SK-N-SH (cell line): ENCODE results near the gene NKIRAS1. TPM values are rescaled to one million over a fixed set of nuclear protein-coding genes. Genes with fewer than 3 reads are reported as not detected.

ENCODE experiments used
- CTCF ChIA-PET: fragments of 300-600, 350-600 bp; formaldehyde crosslinking; extraction: SDS; loops from one replicate; lab custom pipeline; 2021; lab: Yijun Ruan, JAX
- POLR2A ChIA-PET: fragments of 350-600 bp; sonication (Branson Sonifier 250); formaldehyde crosslinking; extraction: SDS; loops from one replicate; lab custom pipeline; 2020; ENCODE audit warnings: antibody characterized with exemption, inconsistent platforms; lab: Yijun Ruan, JAX
- DNase-seq: peaks from one replicate; pipeline ENCODE4 v3.0.0; 2012
- H2AFZ ChIP-seq: fragments of 200-600 bp; sonication (generic); 2 replicates; pipeline ENCODE4 v1.8.1; 2016; ENCODE audit warnings: antibody characterized with exemption, mild to moderate bottlenecking, low read depth
- H3F3A ChIP-seq: fragments of 200-600 bp; sonication (generic); replicated peaks from 2 replicates; pipeline ENCODE3; 2016; ENCODE audit warnings: antibody characterized with exemption, mild to moderate bottlenecking; ENCODE audit not compliant: insufficient read depth
- H3K27ac ChIP-seq, 2 experiments: fragments of 200-500 bp in 1 of 2; fragments of 200-600 bp in 1 of 2; sonication (Bioruptor generic) in 1 of 2; sonication (generic), shearing (Covaris generic) in 1 of 2; 2 replicates each; pipeline versions ENCODE4 v1.5.1 to v1.6.1; 2014 to 2016; ENCODE audit warnings: low read depth in 2 of 2, inconsistent platforms in 1 of 2, low read length in 1 of 2, mild to moderate bottlenecking in 1 of 2, mixed read lengths in 1 of 2
- H3K27me3 ChIP-seq: fragments of 200-600 bp; sonication (generic), shearing (Covaris generic); 2 replicates; pipeline ENCODE4 v1.6.1; 2016; ENCODE audit warnings: mixed run types; ENCODE audit not compliant: insufficient read depth
- H3K36me3 ChIP-seq, 2 experiments: fragments of 200-500 bp in 1 of 2; fragments of 200-600 bp in 1 of 2; sonication (Bioruptor generic) in 1 of 2; sonication (generic) in 1 of 2; replicated peaks in 1 of 2; 2 replicates each; pipeline versions ENCODE3 to v1.5.1; 2014 to 2016; ENCODE audit warnings: low read length in 1 of 2, mild to moderate bottlenecking in 1 of 2; ENCODE audit not compliant: insufficient read depth in 2 of 2, control insufficient read depth in 1 of 2
- H3K4me1 ChIP-seq, 2 experiments: fragments of 200-500 bp in 1 of 2; fragments of 200-600 bp in 1 of 2; sonication (Bioruptor generic) in 1 of 2; sonication (generic), shearing (Covaris generic) in 1 of 2; 2 replicates each; pipeline versions ENCODE4 v1.5.1 to v1.6.1; 2014 to 2016; ENCODE audit warnings: low read depth in 1 of 2, low read length in 1 of 2, mixed run types in 1 of 2; ENCODE audit not compliant: insufficient read depth in 2 of 2, control insufficient read depth in 1 of 2
- H3K4me2 ChIP-seq: fragments of 200-600 bp; sonication (generic), shearing (Covaris generic); 2 replicates; pipeline ENCODE4 v1.6.1; 2017; ENCODE audit warnings: mixed run types
- H3K4me3 ChIP-seq, 2 experiments: fragments of 200-500 bp in 1 of 2; fragments of 200-600 bp in 1 of 2; sonication (Bioruptor generic) in 1 of 2; sonication (generic), shearing (Covaris generic) in 1 of 2; 2 replicates each; pipeline versions ENCODE4 v1.5.1 to v1.8.1; 2014 to 2016; ENCODE audit warnings: low read depth in 2 of 2, inconsistent platforms in 1 of 2, low read length in 1 of 2, mild to moderate bottlenecking in 1 of 2, mixed read lengths in 1 of 2, moderate library complexity in 1 of 2
- H3K79me2 ChIP-seq: fragments of 200-600 bp; sonication (generic); 2 replicates; pipeline ENCODE4 v1.8.1; 2017; ENCODE audit warnings: mild to moderate bottlenecking; ENCODE audit not compliant: insufficient read depth
- H3K9ac ChIP-seq: fragments of 200-600 bp; sonication (generic); 2 replicates; pipeline ENCODE4 v1.6.1; 2017; ENCODE audit warnings: mixed run types
- H3K9me2 ChIP-seq: fragments of 200-600 bp; sonication (generic); 2 replicates; pipeline ENCODE4 v1.6.1; 2017; ENCODE audit warnings: mixed run types
- H3K9me3 ChIP-seq: fragments of 200-600 bp; sonication (generic); 2 replicates; pipeline ENCODE4 v1.6.1; 2017; ENCODE audit warnings: mixed run types, mild to moderate bottlenecking, moderate library complexity
- H4K20me1 ChIP-seq: fragments of 200-600 bp; sonication (generic); 2 replicates; pipeline ENCODE4 v1.6.1; 2017; ENCODE audit warnings: mild to moderate bottlenecking, mixed run types; ENCODE audit not compliant: insufficient read depth
- CHD2 ChIP-seq: fragments of 150-350 bp; IDR thresholded peaks from 2 replicates; pipeline ENCODE4 v1.6.1; 2018; ENCODE audit warnings: low read length; ENCODE audit not compliant: partially characterized antibody
- CTCF ChIP-seq: fragments of 200-600 bp; sonication (generic); IDR thresholded peaks from 2 replicates; pipeline ENCODE4 v1.6.1; 2017; ENCODE audit warnings: antibody characterized with exemption, mild to moderate bottlenecking, moderate library complexity
- FOXJ3 ChIP-seq: sonication (generic); formaldehyde crosslinking; IDR thresholded peaks from 2 replicates; pipeline ENCODE4 v1.5.1; 2020; ENCODE audit warnings: mild to moderate bottlenecking, missing genetic modification reagents
- IRF3 ChIP-seq: fragments of 150-350 bp; IDR thresholded peaks from 2 replicates; pipeline ENCODE4 v1.6.1; 2016; ENCODE audit warnings: mild to moderate bottlenecking, low read depth, low read length
- MAX ChIP-seq: IDR thresholded peaks from 2 replicates; pipeline ENCODE4 v1.4.0; 2012; ENCODE audit warnings: low read depth
- NFIC ChIP-seq: IDR thresholded peaks from 2 replicates; pipeline ENCODE4 v1.4.0; 2012; ENCODE audit warnings: borderline replicate concordance
- NRF1 ChIP-seq: IDR thresholded peaks from 2 replicates; pipeline ENCODE4 v1.6.1; 2012; ENCODE audit warnings: low read depth, mild to moderate bottlenecking, low read length
- PBX3 ChIP-seq: IDR thresholded peaks from 2 replicates; pipeline ENCODE4; 2012
- POLR2AphosphoS5 ChIP-seq: IDR thresholded peaks from 2 replicates; pipeline ENCODE4 v1.6.1; 2012; ENCODE audit warnings: low read depth, low read length
- RFX5 ChIP-seq: IDR thresholded peaks from 2 replicates; pipeline ENCODE4 v1.6.1; 2012; ENCODE audit warnings: mild to moderate bottlenecking, improper control_type of control experiment, low read length
- ZBTB33 ChIP-seq: IDR thresholded peaks from 2 replicates; pipeline ENCODE4 v1.4.0; 2012; ENCODE audit warnings: low read depth, borderline replicate concordance
- WGBS: methylation state at CpG from one replicate; pipeline ENCODE4 v1.1.6; 2017; ENCODE audit warnings: low lambda C conversion rate; 5-methylcytosine and 5-hydroxymethylcytosine counted together
- polyA plus RNA-seq, 3 experiments: library from polyadenylated mRNA; depleted of rRNA; stranded (reverse); fragments of >200 nt; gene quantifications; 2 replicates each; pipeline ENCODE4 v1.2.3, GENCODE V29; 2012

Gene NKIRAS1
- polyA plus RNA-seq, 1 of the 3 experiments (the other 2 are of a cell fraction) = 8.1 TPM

- 96% methylated on average over 11 of the region's 11 CpGs for WGBS
- no peak overlapping the region for H3K4me3 ChIP-seq
Measured at GRCh38 chr3:23942546-23942945, 25.8 kb upstream of the NKIRAS1 start.

GRCh38 chr3:23941440-23941839, 24.6 kb upstream of the NKIRAS1 start:
- H3K27ac ChIP-seq = no peak overlapping the region
- H3K79me2 ChIP-seq = peaks cover 5% of the 10 kb centered on the region
- ChIA-PET CTCF (no interaction called here), POLR2A (interaction anchor here (2.2 kb wide), 1 partner anchor 24 kb away, joined by 6 read pairs; the partner anchor contains the start of genes NKIRAS1 and RPL15)
- peaks cover 4% of the 10 kb centered on the region for H4K20me1 ChIP-seq
- no peak for TF ChIP-seq RFX5
- H3K9me2 ChIP-seq = no peaks in the 10 kb centered on the region
- peaks cover 4% of the 10 kb centered on the region for H3F3A ChIP-seq
- 72% methylated on average over 4 of the region's 4 CpGs for WGBS
- H3K9me3 ChIP-seq = no peaks in the 10 kb centered on the region
- DNase-seq = no peak
- no peak overlapping the region for H3K9ac ChIP-seq
- peaks cover 0 to 3% of the 10 kb centered on the region in 2 experiments for H3K36me3 ChIP-seq
- no peaks in the 10 kb centered on the region for H3K27me3 ChIP-seq
- no peak overlapping the region for H3K4me2 ChIP-seq
- H3K4me3 ChIP-seq = no peak overlapping the region
- peaks cover 0 to 8% of the 10 kb centered on the region in 2 experiments; a peak in 3 of 4 replicates for H3K4me1 ChIP-seq
- no peak overlapping the region for H2AFZ ChIP-seq

More at GRCh38 chr3:23942546-23942945, 25.8 kb upstream of the NKIRAS1 start:
- CTCF ChIA-PET = interaction anchor here (1.0 kb wide), 1 partner anchor 57 kb away, joined by 3 read pairs; no protein-coding TSS in a partner anchor
- Histone ChIP-seq H3K36me3 (peaks cover 0 to 6% of the 10 kb centered on the region in 2 experiments), H3K79me2 (peaks cover 16% of the 10 kb centered on the region), H3K27me3 (no peaks in the 10 kb centered on the region), H3K27ac (no peak overlapping the region), H3F3A (peaks cover 14% of the 10 kb centered on the region), H3K4me2 (no peak overlapping the region), H3K9ac (no peak overlapping the region), H3K9me2 (no peaks in the 10 kb centered on the region), H3K9me3 (no peaks in the 10 kb centered on the region), H3K4me1 (peaks cover 11 to 16% of the 10 kb centered on the region in 2 experiments; a peak in 3 of 4 replicates), H4K20me1 (peaks cover 15% of the 10 kb centered on the region), H2AFZ (no peak overlapping the region)
- DNase-seq = no peak
- POLR2A ChIA-PET = no interaction called here
- TF ChIP-seq PBX3 (no peak), MAX (no peak), NRF1 (no peak), ZBTB33 (no peak), POLR2AphosphoS5 (no peak), CHD2 (no peak)

- H4K20me1 ChIP-seq = no peaks in the 10 kb centered on the region
- H3K4me2 ChIP-seq = no peak overlapping the region
- TF ChIP-seq IRF3 (no peak), CTCF (no peak), FOXJ3 (no peak), NFIC (no peak)
- TF ChIP-seq, all 33 proteins: peak for 0
- H3K27me3 ChIP-seq = no peaks in the 10 kb centered on the region
- no peak for DNase-seq
- H3F3A ChIP-seq = peaks cover 3% of the 10 kb centered on the region
- no peaks in the 10 kb centered on the region for H3K9me2 ChIP-seq
- no peak overlapping the region for H3K4me3 ChIP-seq
- H3K79me2 ChIP-seq = no peaks in the 10 kb centered on the region
- no peak overlapping the region for H3K9ac ChIP-seq
- H3K36me3 ChIP-seq = no peaks in the 10 kb centered on the region
- POLR2A ChIA-PET = interaction anchor here (2.2 kb wide), 1 partner anchor 24 kb away, joined by 6 read pairs; the partner anchor contains the start of genes NKIRAS1 and RPL15
- CTCF ChIA-PET = no interaction called here
- H3K4me1 ChIP-seq = peaks cover 0 to 7% of the 10 kb centered on the region in 2 experiments; a peak in 2 of 4 replicates
- WGBS = 87% methylated on average over 5 of the region's 5 CpGs
- no peaks in the 10 kb centered on the region for H3K9me3 ChIP-seq
- H3K27ac ChIP-seq = no peak overlapping the region
- H2AFZ ChIP-seq = no peak overlapping the region
Measured at GRCh38 chr3:23940775-23941174, 24.0 kb upstream of the NKIRAS1 start.
